Right kidney (tissue), 1 donor: ENCODE results near the gene GIPC2.
A peak's percentile ranks its signal among the peaks of the same experiment; 100 is the strongest.

Experiments used
- DNase-seq: peaks from one replicate; pipeline ENCODE4 v3.0.0-alpha.2; 2016

Gene GIPC2

DNA sequence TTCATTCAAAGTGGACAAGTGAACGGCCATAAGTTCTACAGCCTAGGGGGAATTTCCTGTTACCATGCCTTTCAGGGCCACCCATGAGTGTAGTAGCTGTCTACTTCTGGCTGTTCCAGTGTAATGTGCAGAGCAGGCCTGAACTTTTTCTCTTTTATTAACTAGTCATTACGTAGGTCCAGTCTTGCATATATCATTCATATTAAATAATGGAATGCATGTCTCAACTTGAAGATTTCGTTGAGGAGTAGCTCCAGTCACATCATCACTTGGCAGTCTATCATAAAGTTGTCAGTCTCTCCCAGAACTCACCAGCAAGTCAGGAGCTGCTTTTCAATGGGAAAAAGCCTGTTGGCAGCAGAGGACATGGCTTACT lies 12.0 kb upstream of the GIPC2 start:
- no peak for DNase-seq

GRCh38 chr1:78035121-78035520 lies 10.6 kb upstream of the GIPC2 start:
- no peak for DNase-seq

- no peak for DNase-seq
Measured at GRCh38 chr1:78036450-78036849, 9.3 kb upstream of the GIPC2 start.

- DNase-seq = no peak
Measured at GRCh38 chr1:78038071-78038470, 7.7 kb upstream of the GIPC2 start.

- DNase-seq = no peak
Measured at GRCh38 chr1:78038491-78038939, 7.3 kb upstream of the GIPC2 start.

DNA sequence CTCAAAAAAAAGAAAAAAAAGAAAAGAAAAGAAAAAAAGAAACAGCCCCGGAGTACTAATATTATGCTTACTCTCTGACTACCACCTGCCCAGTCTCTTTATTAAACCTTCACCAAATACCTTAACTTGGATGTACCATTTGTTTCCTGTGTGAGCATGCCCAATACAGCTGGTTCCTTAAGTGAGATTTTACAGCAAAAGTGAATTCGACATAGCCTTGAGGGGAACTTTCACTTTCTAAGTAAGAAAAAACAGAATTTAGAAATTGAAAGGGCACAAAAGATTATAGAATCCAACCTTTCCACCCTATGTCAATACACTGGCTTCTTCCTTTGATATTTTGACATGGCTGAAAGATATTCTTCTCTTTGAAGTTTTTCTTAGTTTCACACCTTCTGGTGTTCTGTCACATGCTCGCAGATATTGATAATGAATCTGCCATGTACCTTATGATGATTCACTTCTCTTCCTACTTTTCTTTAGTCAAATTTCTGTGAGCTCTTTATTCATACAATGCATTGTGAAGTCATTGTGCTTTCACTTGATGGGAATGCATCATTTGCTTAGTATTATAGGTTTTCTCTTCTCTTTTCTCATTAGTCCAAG lies 5.2 kb upstream of the GIPC2 start:
- no peak for DNase-seq

DNA sequence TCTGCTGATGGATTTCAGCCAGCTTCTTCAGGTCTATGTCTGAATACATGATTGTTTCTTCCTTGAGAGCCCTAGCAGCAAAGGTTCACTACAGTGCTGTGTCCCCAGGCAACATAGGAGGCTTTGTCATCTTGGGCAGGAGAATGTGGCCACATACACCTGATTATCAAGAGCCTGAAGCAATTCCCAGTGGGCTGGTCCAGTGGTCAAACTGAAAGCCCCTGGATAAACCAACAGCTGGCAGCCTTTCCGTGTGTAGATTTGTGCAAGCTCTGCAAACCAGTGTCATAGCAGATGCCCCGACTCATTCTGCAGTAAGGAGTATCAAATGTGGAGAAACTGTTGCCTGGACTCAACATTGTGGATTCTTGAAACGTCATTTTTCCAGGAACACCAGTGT lies 2.3 kb upstream of the GIPC2 start:
- DNase-seq = no peak

DNA sequence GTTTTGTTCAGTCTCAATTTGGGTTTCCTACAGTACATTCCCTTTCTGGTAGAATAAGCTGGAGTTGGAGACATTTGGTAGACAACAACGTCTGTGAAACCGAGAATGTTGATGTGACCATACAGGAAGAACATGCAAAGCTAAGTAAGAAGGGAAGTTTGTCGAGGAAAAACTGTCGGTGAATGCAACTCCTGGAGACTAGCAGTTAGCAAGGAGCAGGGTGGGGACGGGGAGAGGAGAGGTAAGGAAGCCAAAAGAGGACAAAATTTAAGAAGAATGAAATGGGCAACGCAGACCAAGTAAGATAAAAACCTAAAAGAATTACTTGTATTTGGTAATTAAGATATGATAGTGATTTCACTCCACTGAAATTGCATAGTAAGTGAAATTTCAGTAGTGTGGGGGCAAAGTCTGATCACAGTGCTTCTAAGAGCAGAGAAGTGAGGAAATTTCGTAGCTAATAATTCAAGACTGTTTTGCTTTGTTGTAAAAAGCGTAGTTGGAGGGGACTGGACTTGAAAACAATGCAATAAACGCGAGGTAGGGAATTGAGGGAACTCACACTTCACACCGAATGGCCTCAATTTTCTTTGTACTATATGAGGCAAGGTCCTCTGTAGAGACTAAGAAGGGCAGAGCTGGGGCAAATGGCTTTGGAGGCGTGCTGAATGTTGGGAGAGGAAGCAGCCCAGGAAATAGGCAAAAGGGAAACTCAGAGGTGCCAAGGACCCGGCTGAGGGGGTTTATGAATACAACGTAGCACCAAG lies 787 bp upstream of the GIPC2 start:
- DNase-seq = peak; percentile 41

DNA sequence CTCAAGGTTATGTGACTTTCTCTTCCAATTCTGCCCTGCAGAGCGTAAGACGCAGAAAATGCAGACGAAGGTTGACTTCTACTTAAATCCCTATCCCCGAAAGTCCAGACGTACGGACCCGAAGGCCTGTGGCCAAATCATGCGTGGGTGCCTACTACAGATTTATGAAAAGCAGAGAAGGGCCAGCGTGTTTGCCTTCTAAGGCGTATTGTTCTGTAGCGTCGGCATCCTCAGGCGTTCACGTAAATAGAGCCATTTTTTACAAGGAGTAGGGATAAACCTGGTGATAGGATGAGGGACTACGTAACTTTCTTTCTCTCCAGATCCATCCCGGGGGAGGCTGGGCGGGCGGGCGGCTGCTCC lies 222 bp upstream of the GIPC2 start:
- DNase-seq = no peak

DNA sequence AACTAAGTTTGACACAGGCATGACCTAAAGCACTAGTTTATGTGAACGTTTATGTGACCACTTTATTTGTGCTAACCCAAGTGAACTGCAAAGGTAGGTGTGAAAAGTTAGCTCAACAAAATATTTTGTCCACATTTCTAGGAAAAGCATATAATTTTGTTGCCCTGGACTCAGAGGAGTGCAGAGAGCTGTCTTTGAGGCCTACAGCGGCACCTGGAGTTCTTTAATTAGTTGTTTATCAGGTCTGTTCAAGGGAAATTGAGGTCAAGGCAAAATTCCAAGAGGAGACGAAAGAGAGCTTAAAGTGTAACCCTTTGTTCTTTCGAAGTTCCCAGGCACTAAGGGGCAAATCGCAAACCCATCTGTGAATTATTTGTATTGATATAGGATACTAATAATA lies 1.3 kb downstream of the GIPC2 start:
- DNase-seq = peak; percentile 7

GRCh38 chr1:78047631-78048030 lies 1.9 kb downstream of the GIPC2 start:
- DNase-seq = no peak

GRCh38 chr1:78048446-78048845 lies 2.7 kb downstream of the GIPC2 start:
- DNase-seq = no peak

GRCh38 chr1:78049396-78049795 lies 3.6 kb downstream of the GIPC2 start:
- no peak for DNase-seq

DNA sequence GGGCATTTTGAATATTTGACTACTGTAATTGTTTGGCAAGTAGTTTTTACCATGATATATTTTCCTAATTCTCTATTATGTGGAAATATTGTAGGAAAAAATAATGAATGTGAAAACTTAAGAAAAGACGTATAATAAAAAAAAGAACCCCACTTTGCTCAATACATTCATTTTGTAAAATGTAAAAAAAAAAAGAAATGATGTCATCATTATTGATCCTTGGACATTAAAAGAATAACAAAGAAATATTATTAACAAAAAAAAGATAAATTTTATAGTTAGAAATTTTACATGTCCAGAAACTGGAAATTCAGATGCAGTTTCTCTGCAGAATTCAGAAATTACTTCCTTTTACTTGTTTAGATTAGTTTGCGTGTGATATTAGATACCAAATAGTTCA lies 5.2 kb downstream of the GIPC2 start:
- no peak for DNase-seq

DNA sequence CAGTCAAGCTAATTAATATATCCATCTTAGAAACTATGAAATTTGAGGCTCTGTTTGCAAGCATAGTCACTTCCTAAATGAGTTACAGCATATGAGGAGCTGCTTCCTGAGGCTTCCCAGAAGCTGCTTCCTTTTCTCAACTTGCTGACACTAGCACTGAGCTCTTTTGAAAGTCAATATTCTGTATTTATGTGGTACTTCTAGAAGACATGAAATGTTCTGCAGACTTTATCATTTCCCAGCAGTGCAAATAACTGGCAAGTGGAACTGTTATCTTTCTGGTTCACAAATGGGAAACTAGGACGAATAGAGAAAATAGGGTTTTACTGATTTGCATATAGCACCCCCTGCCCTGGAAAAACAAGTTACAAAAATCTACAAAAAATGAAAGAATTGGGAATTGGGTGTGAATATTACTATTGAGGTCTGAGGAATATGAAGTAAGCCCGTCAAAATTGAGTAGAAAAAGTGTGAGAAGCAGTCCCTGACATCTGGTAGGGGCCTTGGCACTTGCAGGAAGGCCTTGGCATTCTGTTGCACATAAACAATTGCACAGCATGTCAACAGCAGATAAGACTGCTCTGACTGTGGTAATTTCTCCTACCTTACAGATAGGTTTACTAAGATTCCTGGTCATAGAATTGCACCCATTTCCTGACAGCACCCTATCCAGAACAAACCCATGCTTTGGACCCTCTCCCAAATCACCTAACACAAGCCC lies 7.1 kb downstream of the GIPC2 start:
- no peak for DNase-seq

- no peak for DNase-seq
Measured at GRCh38 chr1:78053498-78053897, 7.7 kb downstream of the GIPC2 start.

- no peak for DNase-seq
Measured at GRCh38 chr1:78054559-78054958, 8.8 kb downstream of the GIPC2 start.

DNA sequence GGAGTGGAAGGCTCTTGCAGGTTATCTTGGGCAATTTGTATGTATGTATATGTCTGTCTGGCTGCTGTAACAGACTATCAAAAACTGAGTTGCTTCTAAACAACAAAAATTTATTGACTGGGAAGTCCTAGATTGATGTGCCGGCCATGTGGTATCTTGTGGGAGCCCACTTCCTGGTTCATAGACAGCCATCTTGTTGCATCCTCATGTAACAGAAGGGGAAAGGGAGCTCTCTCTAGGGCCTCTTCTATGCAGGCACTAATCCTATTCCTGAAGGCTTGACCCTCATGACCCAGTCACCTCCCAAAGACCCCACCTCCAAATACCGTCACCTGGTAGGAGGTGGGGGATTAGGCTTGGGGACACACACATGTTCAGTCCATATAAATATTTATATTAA lies 9.2 kb downstream of the GIPC2 start:
- no peak for DNase-seq

- DNase-seq = no peak
Measured at GRCh38 chr1:78055565-78056132, 9.9 kb downstream of the GIPC2 start.

- no peak for DNase-seq
Measured at GRCh38 chr1:78058670-78059069, 12.9 kb downstream of the GIPC2 start.

- no peak for DNase-seq
Measured at GRCh38 chr1:78060857-78061563, 15.2 kb downstream of the GIPC2 start.

- no peak for DNase-seq
Measured at GRCh38 chr1:78061825-78062523, 16.2 kb downstream of the GIPC2 start.
